ENCODE measurements around the gene FASTKD3.

DNA sequence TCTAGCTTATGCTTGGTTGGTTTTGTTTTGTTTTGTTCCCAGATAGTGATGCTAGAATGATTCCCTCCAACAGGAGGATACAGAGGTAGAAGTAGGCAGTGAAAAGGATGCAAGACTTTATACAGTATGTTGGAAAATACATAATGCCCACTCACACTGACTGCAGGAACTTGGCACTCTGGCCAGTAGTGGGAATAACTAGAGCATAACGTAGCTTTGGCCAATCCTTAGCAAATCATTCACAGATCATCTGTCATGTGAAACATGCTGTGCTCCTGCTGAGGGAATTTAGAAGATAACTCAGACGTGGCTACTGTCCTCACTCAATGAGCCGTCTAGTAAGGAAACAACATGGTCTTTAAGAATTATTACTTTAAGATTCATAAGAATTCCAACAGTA lies 31.4 kb downstream of the FASTKD3 start:
- TF ChIP-seq, protein P1, sequence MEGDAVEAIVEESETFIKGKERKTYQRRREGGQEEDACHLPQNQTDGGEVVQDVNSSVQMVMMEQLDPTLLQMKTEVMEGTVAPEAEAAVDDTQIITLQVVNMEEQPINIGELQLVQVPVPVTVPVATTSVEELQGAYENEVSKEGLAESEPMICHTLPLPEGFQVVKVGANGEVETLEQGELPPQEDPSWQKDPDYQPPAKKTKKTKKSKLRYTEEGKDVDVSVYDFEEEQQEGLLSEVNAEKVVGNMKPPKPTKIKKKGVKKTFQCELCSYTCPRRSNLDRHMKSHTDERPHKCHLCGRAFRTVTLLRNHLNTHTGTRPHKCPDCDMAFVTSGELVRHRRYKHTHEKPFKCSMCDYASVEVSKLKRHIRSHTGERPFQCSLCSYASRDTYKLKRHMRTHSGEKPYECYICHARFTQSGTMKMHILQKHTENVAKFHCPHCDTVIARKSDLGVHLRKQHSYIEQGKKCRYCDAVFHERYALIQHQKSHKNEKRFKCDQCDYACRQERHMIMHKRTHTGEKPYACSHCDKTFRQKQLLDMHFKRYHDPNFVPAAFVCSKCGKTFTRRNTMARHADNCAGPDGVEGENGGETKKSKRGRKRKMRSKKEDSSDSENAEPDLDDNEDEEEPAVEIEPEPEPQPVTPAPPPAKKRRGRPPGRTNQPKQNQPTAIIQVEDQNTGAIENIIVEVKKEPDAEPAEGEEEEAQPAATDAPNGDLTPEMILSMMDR (conservative IDR thresholded peaks at IDR 0.05) = no peak
- no peak for TF ChIP-seq ZFX (IDR thresholded peaks at IDR 0.05)
